Measurements from ENCODE around the gene F2. TPM values are rescaled to one million over a fixed set of nuclear protein-coding genes. Genes with fewer than 3 reads are reported as not detected.
A peak's percentile ranks its signal among the peaks of the same experiment; 100 is the strongest.
"Not testable (repeated sequence)": the region's sequence is repeated elsewhere in the genome, so short reads cannot be mapped to it uniquely, and the experiment has no call there.

F2 gene
- total and polyA plus RNA-seq, 5 experiments from 2014 or later, result not detected

DNA sequence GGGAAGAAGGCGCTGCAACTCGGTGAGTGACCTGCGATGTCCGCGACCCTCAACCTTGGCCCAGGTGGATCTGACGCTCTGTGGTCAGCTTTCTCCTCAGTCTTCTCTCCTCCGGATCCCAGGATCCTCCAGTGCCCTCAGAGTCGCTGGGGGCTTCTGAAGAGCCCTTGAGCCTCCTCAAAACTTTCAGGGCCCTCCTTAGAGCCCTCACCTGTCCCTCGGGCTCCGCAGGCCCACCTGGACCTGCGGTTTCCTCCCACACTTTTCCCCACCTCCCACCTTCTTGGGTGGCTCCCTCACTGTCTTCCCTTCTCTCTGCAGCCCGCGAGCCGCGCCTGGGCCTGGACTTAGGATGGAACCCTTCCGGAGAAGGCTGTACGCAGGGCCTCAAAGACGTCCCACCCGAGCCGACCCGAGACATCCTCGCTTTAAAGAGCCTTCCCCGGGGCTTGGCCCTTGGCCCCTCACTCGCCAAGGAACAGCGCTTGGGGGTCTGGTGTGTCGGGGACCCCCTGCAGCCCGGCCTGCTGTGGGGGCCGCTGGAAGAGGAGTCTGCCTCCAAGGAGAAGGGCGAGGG is 17.8 kb upstream of the F2 start:
- peak overlapping the region; percentile 96 to 99 (median 98) for H3K4me3 Mint-ChIP-seq
- DNase-seq, result no peak
- H3K27ac Mint-ChIP-seq, result peak overlapping the region; percentile 93 to 99 (median 97)
- POLR2A ChIA-PET, result interaction anchor here (0.5 to 6.3 kb wide), 13 partner anchors 28 to 1065 kb away, joined by 3 to 91 read pairs (median 4); partner anchors contain the start of genes ACP2, ATG13, CSTPP1 and HARBI1
- H3K27me3 Mint-ChIP-seq, result no peaks in the 10 kb centered on the region
- H3K9me3 Mint-ChIP-seq, result no peaks in the 10 kb centered on the region
- H3K36me3 Mint-ChIP-seq, result peaks cover 0 to 53% (median 0%) of the 10 kb centered on the region in 3 donors
- peaks cover 21 to 64% (median 53%) of the 10 kb centered on the region in 4 donors for H3K4me1 Mint-ChIP-seq
- ATAC-seq, result no peak

DNA sequence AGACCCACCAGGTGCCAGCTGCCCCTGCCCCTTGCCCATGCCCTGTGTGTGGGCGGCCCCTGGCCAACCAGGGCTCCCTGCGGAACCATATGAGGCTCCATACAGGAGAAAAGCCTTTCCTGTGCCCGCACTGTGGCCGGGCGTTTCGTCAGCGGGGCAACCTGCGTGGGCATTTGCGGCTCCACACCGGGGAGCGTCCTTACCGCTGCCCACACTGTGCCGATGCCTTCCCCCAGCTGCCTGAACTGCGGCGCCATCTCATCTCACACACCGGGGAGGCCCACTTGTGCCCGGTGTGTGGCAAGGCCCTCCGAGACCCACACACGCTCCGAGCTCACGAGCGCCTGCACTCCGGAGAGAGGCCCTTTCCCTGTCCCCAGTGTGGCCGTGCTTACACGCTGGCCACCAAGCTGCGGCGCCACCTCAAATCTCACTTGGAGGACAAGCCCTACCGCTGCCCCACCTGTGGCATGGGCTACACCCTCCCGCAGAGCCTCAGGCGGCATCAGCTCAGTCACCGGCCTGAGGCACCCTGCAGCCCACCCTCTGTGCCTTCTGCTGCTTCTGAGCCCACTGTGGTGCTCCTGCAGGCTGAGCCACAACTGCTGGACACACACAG is 13.8 kb upstream of the F2 start:
- ATAC-seq (no peak), DNase-seq (no peak)
- POLR2A ChIA-PET, result no interaction called here
- Mint-ChIP-seq H3K9me3 (no peaks in the 10 kb centered on the region), H3K27ac (no peak overlapping the region), H3K27me3 (no peaks in the 10 kb centered on the region), H3K4me3 (peak overlapping the region in 1 of 10 donors; percentile 34), H3K36me3 (peaks cover 0 to 62% (median 4%) of the 10 kb centered on the region in 3 donors), H3K4me1 (peaks cover 23 to 35% (median 26%) of the 10 kb centered on the region in 4 donors)

DNA sequence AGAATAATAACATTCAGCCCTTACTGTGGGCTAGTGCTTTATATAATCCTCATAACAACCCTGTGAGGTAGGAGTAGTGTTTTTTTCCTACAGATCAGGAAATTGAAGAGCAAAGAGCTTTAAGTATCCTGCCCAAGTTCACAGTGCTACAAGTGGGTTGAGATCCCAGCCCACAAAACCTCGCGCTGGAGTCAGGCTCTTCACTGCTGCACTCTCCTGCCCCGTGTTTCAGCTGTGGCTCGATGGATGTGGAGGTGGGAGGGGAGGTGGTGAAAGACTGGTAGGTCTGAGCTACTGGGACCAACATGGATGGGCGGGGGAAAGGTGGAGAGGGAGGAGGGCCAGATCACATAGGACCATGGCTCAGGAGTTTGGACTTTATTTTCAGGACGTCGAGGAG is 12.1 kb upstream of the F2 start:
- POLR2A ChIA-PET, result no interaction called here
- H3K4me3 Mint-ChIP-seq, result no peak overlapping the region
- no peak for DNase-seq
- no peak for ATAC-seq
- H3K27me3 Mint-ChIP-seq, result no peaks in the 10 kb centered on the region
- peak overlapping the region in 1 of 10 donors; percentile 44 for H3K27ac Mint-ChIP-seq
- peaks cover 0 to 55% (median 4%) of the 10 kb centered on the region in 3 donors for H3K36me3 Mint-ChIP-seq
- no peaks in the 10 kb centered on the region for H3K9me3 Mint-ChIP-seq
- H3K4me1 Mint-ChIP-seq, result peaks cover 14 to 21% (median 15%) of the 10 kb centered on the region in 4 donors

DNA sequence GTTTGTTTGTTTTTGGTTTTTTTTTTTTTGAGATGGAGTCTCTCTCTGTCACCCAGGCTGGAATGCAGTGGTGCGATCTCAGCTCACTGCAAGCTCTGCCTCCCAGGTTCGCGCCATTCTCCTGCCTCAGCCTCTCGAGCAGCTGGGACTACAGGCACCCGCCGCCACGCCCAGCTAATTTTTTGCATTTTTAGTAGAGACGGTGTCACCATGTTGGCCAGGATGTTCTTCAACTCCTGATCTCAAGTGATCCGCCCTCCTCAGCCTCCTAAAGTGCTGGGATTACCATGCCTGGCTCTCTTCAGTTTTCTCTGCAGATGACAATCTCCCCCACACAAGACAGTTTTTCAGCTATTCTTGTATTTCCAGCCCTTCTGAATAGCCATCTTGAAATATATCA is 9.7 kb upstream of the F2 start:
- H3K27me3 Mint-ChIP-seq, POLR2A ChIA-PET, H3K9me3 Mint-ChIP-seq, H3K4me3 Mint-ChIP-seq, DNase-seq, H3K27ac Mint-ChIP-seq, ATAC-seq: not testable (repeated sequence)
- Mint-ChIP-seq H3K36me3 (peaks cover 0 to 33% (median 4%) of the 10 kb centered on the region in 3 donors), H3K4me1 (peaks cover 0 to 10% (median 3%) of the 10 kb centered on the region in 4 donors)

DNA sequence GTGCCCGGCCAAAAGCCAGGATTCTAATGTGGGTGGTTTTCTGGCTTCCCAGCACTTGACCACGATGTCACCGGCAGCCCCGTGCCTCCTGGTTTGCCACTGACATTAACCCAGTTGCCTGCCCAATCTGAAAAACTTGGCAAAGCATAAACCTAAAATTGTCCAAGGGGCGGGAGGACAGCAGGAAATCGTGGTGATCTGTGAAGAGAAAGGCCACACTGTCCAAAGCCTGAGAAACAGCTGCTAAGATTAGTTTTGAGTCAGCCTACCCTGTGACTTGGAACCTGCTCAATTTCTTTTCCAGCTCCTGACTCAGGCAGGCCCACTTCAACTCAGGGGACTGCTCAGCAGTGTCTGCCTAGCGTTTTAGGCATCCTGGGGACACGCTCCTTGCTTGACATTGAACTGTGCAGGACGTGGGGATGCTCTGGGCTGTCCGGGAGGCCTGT is 8.2 kb upstream of the F2 start:
- Mint-ChIP-seq H3K4me3 (no peak overlapping the region), H3K27me3 (no peaks in the 10 kb centered on the region), H3K36me3 (peaks cover 0 to 19% (median 4%) of the 10 kb centered on the region in 3 donors), H3K4me1 (peaks cover 0 to 10% (median 2%) of the 10 kb centered on the region in 4 donors), H3K9me3 (no peaks in the 10 kb centered on the region), H3K27ac (peak overlapping the region in 1 of 10 donors; percentile 71)
- ATAC-seq (no peak), DNase-seq (no peak)
- POLR2A ChIA-PET, result no interaction called here

DNA sequence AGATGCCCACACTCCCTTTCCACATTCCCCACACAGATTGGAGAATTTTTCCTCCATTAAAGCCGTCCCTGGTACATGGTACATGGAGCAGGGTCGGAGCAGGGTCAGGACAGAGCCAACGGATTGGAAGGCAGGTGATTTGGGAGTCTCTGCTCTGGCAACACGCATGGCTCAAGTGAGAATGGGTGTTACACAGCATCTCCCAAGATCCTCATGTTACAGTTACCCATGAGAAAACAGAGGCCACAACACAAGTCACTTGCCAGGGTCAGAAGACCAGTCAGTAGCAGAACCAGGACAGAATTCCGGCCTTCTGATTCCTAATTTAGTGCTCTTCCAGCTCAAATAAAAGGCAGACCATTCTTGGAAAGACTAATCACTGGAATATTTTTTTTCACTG is 7.7 kb upstream of the F2 start:
- Mint-ChIP-seq H3K36me3 (peaks cover 0 to 15% (median 4%) of the 10 kb centered on the region in 3 donors), H3K4me1 (peaks cover 0 to 10% (median 2%) of the 10 kb centered on the region in 4 donors), H3K4me3 (no peak overlapping the region), H3K27ac (peak overlapping the region in 2 of 10 donors; percentile 38 to 71), H3K9me3 (no peaks in the 10 kb centered on the region), H3K27me3 (no peaks in the 10 kb centered on the region)
- POLR2A ChIA-PET, result no interaction called here
- ATAC-seq (no peak), DNase-seq (no peak)

DNA sequence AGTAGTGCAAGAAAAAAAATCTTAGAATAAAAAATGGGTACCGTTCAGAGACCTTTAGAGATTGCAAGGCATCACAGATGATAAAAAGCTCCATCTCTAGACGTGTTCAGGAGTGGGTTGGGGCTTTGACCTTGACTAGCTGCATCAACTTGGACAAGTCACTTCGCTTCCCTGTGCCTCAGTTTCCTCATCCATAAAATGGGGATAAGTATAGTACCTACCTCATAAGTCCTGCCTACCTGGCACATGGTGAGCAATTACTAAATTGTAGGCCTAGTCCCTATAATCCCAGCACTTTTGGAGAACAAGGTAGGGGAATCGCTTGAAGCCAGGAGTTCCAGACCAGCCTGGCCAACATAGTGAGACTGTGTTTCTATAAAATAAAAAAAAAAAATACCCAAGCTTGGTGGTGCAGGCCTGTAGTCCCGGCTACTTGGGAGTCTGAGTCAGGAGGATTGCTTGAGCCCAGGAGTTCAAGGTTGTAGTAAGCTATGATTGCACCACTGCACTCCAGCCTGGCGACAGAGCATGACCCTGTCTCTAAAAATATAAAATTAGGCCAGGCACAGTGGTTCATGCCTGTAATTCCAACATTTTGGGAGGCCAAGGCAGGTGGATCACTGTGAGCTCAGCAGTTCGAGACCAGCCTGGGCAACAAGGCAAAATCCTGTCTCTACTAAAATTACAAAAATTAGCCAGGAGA is 6.0 kb upstream of the F2 start:
- H3K4me3 Mint-ChIP-seq, result no peak overlapping the region
- no peak for ATAC-seq
- no peak overlapping the region for H3K27ac Mint-ChIP-seq
- H3K27me3 Mint-ChIP-seq, result no peaks in the 10 kb centered on the region
- DNase-seq, result no peak
- H3K36me3 Mint-ChIP-seq, result peaks cover 0 to 2% (median 0%) of the 10 kb centered on the region in 3 donors
- no peaks in the 10 kb centered on the region for H3K9me3 Mint-ChIP-seq
- POLR2A ChIA-PET, result no interaction called here
- H3K4me1 Mint-ChIP-seq, result peaks cover 0 to 2% (median under 1%) of the 10 kb centered on the region in 4 donors

DNA sequence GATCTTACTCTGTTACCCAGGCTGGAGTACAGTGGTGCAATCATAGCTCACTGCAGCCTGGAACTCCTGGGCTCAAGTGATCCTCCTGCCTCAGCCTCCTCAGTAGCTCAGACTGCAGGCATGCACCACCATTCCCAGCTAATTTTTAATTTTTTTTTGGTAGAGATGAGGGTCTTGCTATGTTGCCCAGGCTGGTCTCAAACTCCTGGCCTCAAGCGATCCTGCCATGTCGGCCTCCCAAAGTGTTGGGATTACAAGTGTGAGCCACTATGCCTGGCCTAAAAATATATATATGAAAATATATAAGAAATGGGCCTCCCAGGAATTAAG is 1.2 kb upstream of the F2 start:
- not testable (repeated sequence) for H3K27me3 Mint-ChIP-seq, ATAC-seq, H3K27ac Mint-ChIP-seq, DNase-seq, H3K9me3 Mint-ChIP-seq, H3K4me1 Mint-ChIP-seq, H3K36me3 Mint-ChIP-seq, H3K4me3 Mint-ChIP-seq
- POLR2A ChIA-PET, result interaction anchor here (0.6 kb wide), 1 partner anchor 429 kb away, joined by 4 read pairs; no protein-coding TSS in a partner anchor

DNA sequence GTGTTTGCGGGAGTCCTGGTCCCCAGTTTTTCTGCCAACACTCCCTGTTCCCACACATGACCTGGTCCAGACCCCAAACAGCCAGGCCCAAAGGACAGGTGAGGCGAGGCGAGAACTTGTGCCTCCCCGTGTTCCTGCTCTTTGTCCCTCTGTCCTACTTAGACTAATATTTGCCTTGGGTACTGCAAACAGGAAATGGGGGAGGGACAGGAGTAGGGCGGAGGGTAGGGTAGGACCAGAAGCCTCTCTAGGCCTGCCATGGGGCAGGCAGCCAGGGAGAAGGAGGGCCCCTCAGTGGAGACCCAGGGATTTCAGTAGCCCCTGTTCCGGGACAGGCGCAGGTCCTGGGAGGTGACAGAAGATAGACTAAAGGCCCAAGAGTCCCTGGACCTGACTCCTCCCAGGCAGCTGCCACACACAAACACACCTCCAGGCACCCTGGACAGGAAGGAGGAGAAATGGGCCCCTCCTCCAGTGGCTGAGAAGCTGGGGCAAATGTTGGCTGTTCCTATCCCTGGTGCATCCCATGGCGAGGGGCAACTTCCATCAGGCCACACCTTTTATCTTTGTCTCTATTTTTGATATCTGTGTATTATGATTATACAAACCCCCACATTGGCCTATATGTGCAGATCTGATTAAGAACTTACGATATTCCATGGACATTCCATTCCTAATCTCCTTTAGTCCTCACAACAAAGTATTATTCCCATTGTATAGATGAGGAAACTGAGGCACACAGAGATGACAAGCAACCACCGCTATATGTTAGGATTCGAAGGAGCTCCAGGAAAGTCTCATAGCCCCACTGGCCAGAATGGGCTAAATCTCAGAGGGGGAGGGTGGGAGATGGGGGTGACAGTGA is 626 bp upstream of the F2 start:
- Mint-ChIP-seq H3K4me1 (peaks cover 0 to 8% (median 3%) of the 10 kb centered on the region in 4 donors), H3K9me3 (no peaks in the 10 kb centered on the region), H3K27me3 (peaks cover 0 to 3% (median 0%) of the 10 kb centered on the region in 5 donors), H3K36me3 (no peaks in the 10 kb centered on the region), H3K4me3 (no peak overlapping the region), H3K27ac (peak overlapping the region in 2 of 10 donors; percentile 38 to 40)
- DNase-seq (no peak), ATAC-seq (no peak)
- POLR2A ChIA-PET, result interaction anchor here (0.6 to 0.8 kb wide), 2 partner anchors 102 to 429 kb away, joined by 4 to 5 read pairs; no protein-coding TSS in a partner anchor

DNA sequence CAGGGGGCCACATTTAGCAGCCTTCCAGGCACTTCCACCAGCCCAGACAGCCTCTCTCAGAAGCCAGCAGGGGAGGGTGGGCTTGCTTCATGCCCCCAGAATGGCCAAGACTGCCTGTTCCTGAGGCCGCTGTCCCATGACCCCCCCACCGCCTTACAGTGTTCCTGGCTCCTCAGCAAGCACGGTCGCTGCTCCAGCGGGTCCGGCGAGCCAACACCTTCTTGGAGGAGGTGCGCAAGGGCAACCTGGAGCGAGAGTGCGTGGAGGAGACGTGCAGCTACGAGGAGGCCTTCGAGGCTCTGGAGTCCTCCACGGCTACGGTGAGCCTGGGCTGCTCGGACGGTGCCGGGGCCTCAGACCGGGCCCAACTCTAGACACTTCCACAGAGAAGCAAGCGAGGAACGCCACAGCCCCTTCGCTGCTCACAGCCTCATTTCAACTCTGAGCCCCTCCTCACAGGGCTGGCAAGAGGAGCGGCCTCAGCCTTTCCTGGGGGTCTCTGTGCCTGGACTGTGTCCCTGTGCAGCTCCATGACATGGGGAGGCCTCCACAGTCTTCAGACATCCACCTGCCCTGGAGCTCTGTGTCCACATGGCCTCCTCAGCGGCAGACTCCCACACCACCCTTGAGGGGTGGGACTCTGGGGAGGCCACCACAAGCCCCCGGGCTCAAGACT is 668 bp downstream of the F2 start:
- no peak overlapping the region for H3K4me3 Mint-ChIP-seq
- H3K27me3 Mint-ChIP-seq, result peaks cover 0 to 3% (median 0%) of the 10 kb centered on the region in 5 donors
- H3K4me1 Mint-ChIP-seq, result peaks cover 0 to 8% (median 3%) of the 10 kb centered on the region in 4 donors
- DNase-seq, result no peak
- POLR2A ChIA-PET, result interaction anchor here (0.8 kb wide), 1 partner anchor 103 kb away, joined by 5 read pairs; no protein-coding TSS in a partner anchor
- H3K27ac Mint-ChIP-seq, result no peak overlapping the region
- no peaks in the 10 kb centered on the region for H3K9me3 Mint-ChIP-seq
- H3K36me3 Mint-ChIP-seq, result no peaks in the 10 kb centered on the region
- no peak for ATAC-seq

DNA sequence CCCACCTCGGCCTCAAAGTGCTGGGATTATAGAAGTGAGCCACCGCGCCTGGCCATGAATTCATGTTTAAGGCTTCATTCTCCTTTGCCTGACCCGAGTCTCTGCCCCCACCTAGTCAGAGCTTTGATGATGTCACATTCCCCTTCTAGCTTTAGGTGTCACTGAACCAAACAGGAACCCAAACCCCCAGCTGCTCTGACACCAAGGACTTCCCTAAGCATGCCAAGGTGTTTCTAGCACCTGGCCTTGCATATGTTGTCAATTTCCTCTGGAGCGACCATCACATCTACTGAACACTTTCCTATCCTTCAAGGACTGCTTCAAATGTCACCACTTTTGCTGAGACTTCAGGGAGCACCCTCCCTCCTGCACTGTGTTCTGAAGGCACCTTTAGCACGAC is 2.3 kb downstream of the F2 start:
- no peak for DNase-seq
- peaks cover 0 to 8% (median 3%) of the 10 kb centered on the region in 4 donors for H3K4me1 Mint-ChIP-seq
- no peak overlapping the region for H3K4me3 Mint-ChIP-seq
- POLR2A ChIA-PET, result no interaction called here
- H3K27me3 Mint-ChIP-seq, result peaks cover 0 to 3% (median 0%) of the 10 kb centered on the region in 5 donors
- no peak overlapping the region for H3K27ac Mint-ChIP-seq
- no peaks in the 10 kb centered on the region for H3K9me3 Mint-ChIP-seq
- no peak for ATAC-seq
- H3K36me3 Mint-ChIP-seq, result no peaks in the 10 kb centered on the region

Data from naive thymus-derived CD8-positive, alpha-beta T cell (primary cell).